Astrocyte (in vitro differentiated cells and primary cell): Measurements from ENCODE around the gene DIP2B. TPM values are rescaled to one million over a fixed set of nuclear protein-coding genes. Genes with fewer than 3 reads are reported as not detected.

Source experiments
- DNase-seq: peaks from one replicate; pipeline ENCODE4 v3.0.0-alpha.2; 2010; ENCODE audit warnings: low read depth
- FAIRE-seq: peaks from 2 replicates; lab custom pipeline; 2011; peaks lifted over from hg19 to GRCh38; lab: Jason Lieb, UNC
- H2AFZ ChIP-seq: 2 replicates; pipeline ENCODE4 v1.6.0; 2012; ENCODE audit warnings: low read depth, low read length, inconsistent platforms
- H3K27ac ChIP-seq: 2 replicates; pipeline ENCODE4 v1.5.1; 2011; ENCODE audit warnings: low read depth, low read length, inconsistent platforms
- H3K27me3 ChIP-seq: 2 replicates; pipeline ENCODE4 v1.6.0; 2011; ENCODE audit warnings: low read length, inconsistent platforms; ENCODE audit not compliant: insufficient read depth
- H3K36me3 ChIP-seq: 2 replicates; pipeline ENCODE4 v1.5.1; 2011; ENCODE audit warnings: low read length, inconsistent platforms; ENCODE audit not compliant: insufficient read depth
- H3K4me1 ChIP-seq: 2 replicates; pipeline ENCODE4 v1.5.1; 2011; ENCODE audit warnings: low read length, inconsistent platforms; ENCODE audit not compliant: insufficient read depth
- H3K4me2 ChIP-seq: 2 replicates; pipeline ENCODE4 v1.6.0; 2012; ENCODE audit warnings: low read length, inconsistent platforms
- H3K4me3 ChIP-seq: 2 replicates; pipeline ENCODE4 v1.5.1; 2011; ENCODE audit warnings: low read depth, mild to moderate bottlenecking, low read length, inconsistent platforms; ENCODE audit not compliant: insufficient read depth
- H3K79me2 ChIP-seq: 2 replicates; pipeline ENCODE4 v1.6.0; 2012; ENCODE audit warnings: mild to moderate bottlenecking, low read length, inconsistent platforms; ENCODE audit not compliant: insufficient read depth
- H3K9ac ChIP-seq: 2 replicates; pipeline ENCODE4 v1.6.0; 2012; ENCODE audit warnings: mild to moderate bottlenecking, low read length, inconsistent platforms
- H3K9me3 ChIP-seq: 2 replicates; pipeline ENCODE4 v1.5.1; 2012; ENCODE audit warnings: low read depth, mild to moderate bottlenecking, low read length, inconsistent platforms; ENCODE audit not compliant: insufficient read depth
- H4K20me1 ChIP-seq: 2 replicates; pipeline ENCODE4 v1.6.0; 2012; ENCODE audit warnings: low read length, inconsistent platforms; ENCODE audit not compliant: insufficient read depth
- H3K27ac Mint-ChIP-seq: one replicate; pipeline ENCODE4 v1.8.0; 2021; ENCODE audit warnings: mild to moderate bottlenecking, mixed read lengths; ENCODE audit not compliant: unreplicated experiment
- H3K27me3 Mint-ChIP-seq: one replicate; pipeline ENCODE4 v1.8.0; 2021; ENCODE audit warnings: low read depth, mixed read lengths; ENCODE audit not compliant: unreplicated experiment
- H3K36me3 Mint-ChIP-seq: one replicate; pipeline ENCODE4 v1.8.0; 2021; ENCODE audit warnings: low read depth, mixed read lengths; ENCODE audit not compliant: unreplicated experiment
- H3K4me1 Mint-ChIP-seq: one replicate; pipeline ENCODE4 v1.8.0; 2021; ENCODE audit warnings: low read depth, mixed read lengths; ENCODE audit not compliant: unreplicated experiment
- H3K4me3 Mint-ChIP-seq: one replicate; pipeline ENCODE4 v1.8.0; 2021; ENCODE audit warnings: mild to moderate bottlenecking, moderate library complexity, mixed read lengths; ENCODE audit not compliant: unreplicated experiment
- H3K9me3 Mint-ChIP-seq: one replicate; pipeline ENCODE4 v1.8.0; 2021; ENCODE audit warnings: mild to moderate bottlenecking, mixed read lengths; ENCODE audit not compliant: unreplicated experiment
- EZH2 ChIP-seq: IDR thresholded peaks from 2 replicates; pipeline ENCODE4 v1.6.1; 2012; ENCODE audit warnings: mild to moderate bottlenecking, low read length, inconsistent platforms; ENCODE audit not compliant: insufficient read depth
- total RNA-seq: library from RNA; stranded (reverse); gene quantifications from 2 replicates; pipeline ENCODE4 v1.2.1, GENCODE V29; 2021
- TF ChIP-seq, protein P1 (sequence below): IDR thresholded peaks from 2 replicates; pipeline ENCODE4 v1.5.1; 2011; ENCODE audit warnings: low read depth, mild to moderate bottlenecking, inconsistent platforms, low read length, moderate library complexity; ENCODE audit not compliant: insufficient read depth

Gene DIP2B
- total RNA-seq, 1 donor from 2014 or later: 53.2 TPM

DNA sequence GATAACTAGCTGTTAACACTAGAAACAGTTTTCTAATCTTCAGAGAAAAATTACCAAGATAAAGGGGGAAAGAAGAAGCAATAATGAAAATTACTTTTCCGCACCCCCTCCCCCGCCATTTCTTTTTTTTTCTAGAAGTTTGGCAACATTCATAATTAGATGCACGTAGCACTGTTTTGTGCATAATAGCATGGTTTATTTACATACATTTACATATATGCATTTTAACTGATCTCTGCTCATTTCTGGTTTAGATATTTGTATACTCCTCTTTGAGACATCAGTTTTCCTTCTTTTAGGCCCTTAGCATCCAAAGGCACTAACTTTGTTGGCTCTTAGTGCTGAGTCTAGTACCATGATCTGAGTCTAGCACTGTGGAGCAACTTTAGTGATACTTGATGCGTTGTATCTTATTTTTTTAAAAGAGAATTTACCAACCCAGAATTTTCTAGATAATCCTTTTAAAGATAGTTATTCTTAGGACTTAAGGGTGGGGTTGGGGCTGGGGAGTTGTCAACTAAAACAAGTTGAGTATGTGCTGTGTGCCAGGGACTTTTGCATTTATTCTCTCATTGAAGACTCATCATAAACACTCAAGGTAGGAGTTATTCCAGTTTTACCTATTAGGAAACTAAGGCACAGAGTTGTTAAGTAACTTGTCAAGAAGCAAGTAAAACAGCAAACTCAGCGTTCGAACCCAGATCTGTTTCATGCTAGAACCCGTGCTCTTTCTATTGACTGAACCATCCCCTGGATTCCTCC, 110.5 kb downstream of the DIP2B start:
- peaks cover 36% of the 10 kb centered on the region for H3K79me2 ChIP-seq
- no peak overlapping the region for H3K4me3 Mint-ChIP-seq
- H3K36me3 Mint-ChIP-seq: peaks cover 2% of the 10 kb centered on the region
- H3K27me3 Mint-ChIP-seq: no peaks in the 10 kb centered on the region
- no peak for DNase-seq
- peaks cover 47% of the 10 kb centered on the region for H3K4me1 ChIP-seq
- no peak overlapping the region for H2AFZ ChIP-seq
- TF ChIP-seq EZH2: no peak
- TF ChIP-seq, protein P1, sequence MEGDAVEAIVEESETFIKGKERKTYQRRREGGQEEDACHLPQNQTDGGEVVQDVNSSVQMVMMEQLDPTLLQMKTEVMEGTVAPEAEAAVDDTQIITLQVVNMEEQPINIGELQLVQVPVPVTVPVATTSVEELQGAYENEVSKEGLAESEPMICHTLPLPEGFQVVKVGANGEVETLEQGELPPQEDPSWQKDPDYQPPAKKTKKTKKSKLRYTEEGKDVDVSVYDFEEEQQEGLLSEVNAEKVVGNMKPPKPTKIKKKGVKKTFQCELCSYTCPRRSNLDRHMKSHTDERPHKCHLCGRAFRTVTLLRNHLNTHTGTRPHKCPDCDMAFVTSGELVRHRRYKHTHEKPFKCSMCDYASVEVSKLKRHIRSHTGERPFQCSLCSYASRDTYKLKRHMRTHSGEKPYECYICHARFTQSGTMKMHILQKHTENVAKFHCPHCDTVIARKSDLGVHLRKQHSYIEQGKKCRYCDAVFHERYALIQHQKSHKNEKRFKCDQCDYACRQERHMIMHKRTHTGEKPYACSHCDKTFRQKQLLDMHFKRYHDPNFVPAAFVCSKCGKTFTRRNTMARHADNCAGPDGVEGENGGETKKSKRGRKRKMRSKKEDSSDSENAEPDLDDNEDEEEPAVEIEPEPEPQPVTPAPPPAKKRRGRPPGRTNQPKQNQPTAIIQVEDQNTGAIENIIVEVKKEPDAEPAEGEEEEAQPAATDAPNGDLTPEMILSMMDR: no peak
- H3K4me3 ChIP-seq: no peak overlapping the region
- no peaks in the 10 kb centered on the region for H3K9me3 ChIP-seq
- H3K36me3 ChIP-seq: no peaks in the 10 kb centered on the region
- peak overlapping the region; percentile 36 for H3K27ac ChIP-seq
- FAIRE-seq: no peak
- no peak overlapping the region for H3K9ac ChIP-seq
- peak overlapping the region; percentile 93 for H3K27ac Mint-ChIP-seq
- H3K27me3 ChIP-seq: no peaks in the 10 kb centered on the region
- no peaks in the 10 kb centered on the region for H4K20me1 ChIP-seq
- peak overlapping the region; percentile 9 for H3K4me2 ChIP-seq
- no peaks in the 10 kb centered on the region for H3K9me3 Mint-ChIP-seq
- peaks cover 39% of the 10 kb centered on the region for H3K4me1 Mint-ChIP-seq

DNA sequence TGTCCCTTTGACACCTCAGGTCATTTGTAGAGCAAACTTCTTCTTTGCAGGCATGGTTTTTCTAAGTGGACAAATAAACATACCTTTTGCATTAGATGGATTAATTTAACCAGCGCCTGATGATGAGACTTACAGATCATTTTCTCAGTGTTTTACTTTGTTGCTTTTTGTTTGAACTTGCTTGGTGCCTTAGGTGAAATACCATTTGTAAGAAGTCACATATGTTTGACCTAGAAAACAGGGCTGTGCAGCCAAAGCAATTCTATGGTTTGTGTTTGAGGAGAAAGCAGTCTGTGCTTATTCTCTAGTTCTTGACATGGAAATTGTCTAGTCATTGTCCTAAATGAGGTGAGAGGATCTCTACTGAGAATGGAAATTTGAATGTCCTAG, 111.1 kb downstream of the DIP2B start:
- peak overlapping the region; percentile 93 for H3K27ac Mint-ChIP-seq
- Histone ChIP-seq H3K4me1 (peaks cover 53% of the 10 kb centered on the region), H3K4me2 (peak overlapping the region; percentile 9)

More for the DNA sequence above, 111.1 kb downstream of the DIP2B start:
- H3K36me3 Mint-ChIP-seq: peaks cover 2% of the 10 kb centered on the region
- Histone ChIP-seq H3K9ac (no peak overlapping the region), H2AFZ (no peak overlapping the region), H3K4me3 (no peak overlapping the region), H3K9me3 (no peaks in the 10 kb centered on the region), H3K36me3 (no peaks in the 10 kb centered on the region), H3K27ac (peak overlapping the region; percentile 36), H3K27me3 (no peaks in the 10 kb centered on the region), H4K20me1 (no peaks in the 10 kb centered on the region), H3K79me2 (peaks cover 36% of the 10 kb centered on the region)
- FAIRE-seq (no peak), DNase-seq (peak; percentile 63)
- TF ChIP-seq, protein P1: no peak
- no peak for TF ChIP-seq EZH2
- no peak overlapping the region for H3K4me3 Mint-ChIP-seq
- H3K27me3 Mint-ChIP-seq: no peaks in the 10 kb centered on the region
- H3K4me1 Mint-ChIP-seq: peaks cover 42% of the 10 kb centered on the region
- H3K9me3 Mint-ChIP-seq: no peaks in the 10 kb centered on the region
